ENCODE data around the gene CDHR1.
"Not testable (repeated sequence)": the region's sequence is repeated elsewhere in the genome, so short reads cannot be mapped to it uniquely, and the experiment has no call there.

CDHR1 gene

GRCh38 chr10:84176836-84177474 is 17.4 kb upstream of the CDHR1 start:
- Histone ChIP-seq H3K36me3 (no peaks in the 10 kb centered on the region), H3K4me1 (ENCODE audit: control insufficient read depth in 1 of 2, insufficient read depth in 1 of 2, low read depth in 1 of 2, low read length in 1 of 2) (no peaks in the 10 kb centered on the region), H3K9me3 (no peaks in the 10 kb centered on the region), H3K4me3 (ENCODE audit: low read depth in 1 of 2, low read length in 1 of 2) (no peak overlapping the region), H3K27ac (no peak overlapping the region), H3K27me3 (no peaks in the 10 kb centered on the region)
- no peak for TF ChIP-seq CTCF (IDR thresholded peaks at IDR 0.05)

- no peak overlapping the region for H3K4me3 ChIP-seq (ENCODE audit: low read depth in 1 of 2, low read length in 1 of 2)
- H3K27ac ChIP-seq = no peak overlapping the region
- no peak for TF ChIP-seq CTCF (IDR thresholded peaks at IDR 0.05)
- no peaks in the 10 kb centered on the region for H3K27me3 ChIP-seq
- H3K4me1 ChIP-seq (ENCODE audit: control insufficient read depth in 1 of 2, insufficient read depth in 1 of 2, low read depth in 1 of 2, low read length in 1 of 2) = no peaks in the 10 kb centered on the region
- no peaks in the 10 kb centered on the region for H3K9me3 ChIP-seq
- H3K36me3 ChIP-seq = no peaks in the 10 kb centered on the region
These were observed 16.7 kb upstream of the CDHR1 start for GRCh38 chr10:84177541-84178141.

GRCh38 chr10:84178160-84178609 is 16.2 kb upstream of the CDHR1 start:
- Histone ChIP-seq H3K36me3 (no peaks in the 10 kb centered on the region), H3K4me3 (ENCODE audit: low read depth in 1 of 2, low read length in 1 of 2) (no peak overlapping the region), H3K27me3 (no peaks in the 10 kb centered on the region), H3K27ac (no peak overlapping the region), H3K9me3 (no peaks in the 10 kb centered on the region), H3K4me1 (ENCODE audit: control insufficient read depth in 1 of 2, insufficient read depth in 1 of 2, low read depth in 1 of 2, low read length in 1 of 2) (no peaks in the 10 kb centered on the region)
- no peak for TF ChIP-seq CTCF (IDR thresholded peaks at IDR 0.05)

GRCh38 chr10:84179059-84179710 is 15.2 kb upstream of the CDHR1 start:
- H3K9me3 ChIP-seq = no peaks in the 10 kb centered on the region
- H3K27ac ChIP-seq = no peak overlapping the region
- no peaks in the 10 kb centered on the region for H3K36me3 ChIP-seq
- H3K4me3 ChIP-seq (ENCODE audit: low read depth in 1 of 2, low read length in 1 of 2) = no peak overlapping the region
- no peaks in the 10 kb centered on the region for H3K27me3 ChIP-seq
- H3K4me1 ChIP-seq (ENCODE audit: control insufficient read depth in 1 of 2, insufficient read depth in 1 of 2, low read depth in 1 of 2, low read length in 1 of 2) = no peaks in the 10 kb centered on the region
- TF ChIP-seq CTCF (IDR thresholded peaks at IDR 0.05) = no peak

- not testable (repeated sequence) for H3K4me1 ChIP-seq (ENCODE audit: control insufficient read depth in 1 of 2, insufficient read depth in 1 of 2, low read depth in 1 of 2, low read length in 1 of 2); H3K27ac ChIP-seq; H3K27me3 ChIP-seq
These were observed 14.0 kb upstream of the CDHR1 start for GRCh38 chr10:84180386-84180785.

GRCh38 chr10:84181631-84182030 is 12.7 kb upstream of the CDHR1 start:
- Histone ChIP-seq H3K27ac (no peak overlapping the region), H3K4me1 (ENCODE audit: control insufficient read depth in 1 of 2, insufficient read depth in 1 of 2, low read depth in 1 of 2, low read length in 1 of 2) (no peaks in the 10 kb centered on the region), H3K36me3 (no peaks in the 10 kb centered on the region), H3K4me3 (ENCODE audit: low read depth in 1 of 2, low read length in 1 of 2) (no peak overlapping the region), H3K9me3 (no peaks in the 10 kb centered on the region), H3K27me3 (no peaks in the 10 kb centered on the region)
- TF ChIP-seq CTCF (IDR thresholded peaks at IDR 0.05) = no peak

More at GRCh38 chr10:84180386-84180785, 14.0 kb upstream of the CDHR1 start:
- H3K36me3 ChIP-seq; H3K9me3 ChIP-seq; H3K4me3 ChIP-seq (ENCODE audit: low read depth in 1 of 2, low read length in 1 of 2): not testable (repeated sequence)

All from neutrophil (primary cell).